GF-D8 (cell line): ENCODE measurements around the gene ACTG2.

ENCODE experiments used
- DNase-seq: peaks from one replicate; lab custom pipeline; 2025; lab: John Stamatoyannopoulos, UW

Gene ACTG2

DNA sequence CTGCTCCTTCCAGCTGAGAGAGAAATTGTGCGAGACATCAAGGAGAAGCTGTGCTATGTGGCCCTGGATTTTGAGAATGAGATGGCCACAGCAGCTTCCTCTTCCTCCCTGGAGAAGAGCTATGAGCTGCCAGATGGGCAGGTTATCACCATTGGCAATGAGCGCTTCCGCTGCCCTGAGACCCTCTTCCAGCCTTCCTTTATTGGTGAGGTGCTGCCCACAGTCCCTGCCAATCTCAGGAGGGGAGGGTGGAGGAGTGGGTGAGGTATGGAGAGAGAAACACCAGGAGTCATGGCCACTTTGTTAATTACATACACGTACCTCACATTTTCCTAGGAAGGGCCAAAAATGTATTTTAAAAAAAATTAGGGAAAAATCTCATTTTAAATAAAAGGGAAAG, 21.9 kb downstream of the ACTG2 start:
- DNase-seq: no peak

DNA sequence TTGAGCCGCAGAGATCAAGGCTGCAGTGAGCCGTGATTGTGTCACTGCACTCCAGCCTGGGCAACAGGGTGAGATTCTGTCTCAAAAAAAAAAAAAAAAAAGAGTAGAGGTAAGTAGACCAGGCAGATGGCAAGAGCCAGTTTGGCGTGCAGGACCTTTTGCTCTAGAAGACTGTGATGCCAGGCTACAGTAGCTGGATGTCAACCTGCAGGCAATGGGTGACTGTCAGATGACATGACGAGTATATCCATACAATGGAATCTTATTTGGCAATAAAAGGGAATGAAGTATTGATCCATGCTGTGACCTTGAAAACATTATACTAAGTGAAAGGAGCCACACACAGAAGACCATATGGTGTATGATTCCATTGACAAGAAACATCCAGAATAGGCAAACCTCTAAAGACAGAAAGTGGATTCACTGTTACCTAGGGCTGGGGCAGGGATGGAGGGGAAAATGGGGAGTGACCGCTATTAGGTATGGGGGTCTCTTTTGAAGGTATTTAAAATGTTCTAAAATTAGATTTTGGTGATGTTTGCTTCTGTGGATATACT, 22.7 kb downstream of the ACTG2 start:
- no peak for DNase-seq

DNA sequence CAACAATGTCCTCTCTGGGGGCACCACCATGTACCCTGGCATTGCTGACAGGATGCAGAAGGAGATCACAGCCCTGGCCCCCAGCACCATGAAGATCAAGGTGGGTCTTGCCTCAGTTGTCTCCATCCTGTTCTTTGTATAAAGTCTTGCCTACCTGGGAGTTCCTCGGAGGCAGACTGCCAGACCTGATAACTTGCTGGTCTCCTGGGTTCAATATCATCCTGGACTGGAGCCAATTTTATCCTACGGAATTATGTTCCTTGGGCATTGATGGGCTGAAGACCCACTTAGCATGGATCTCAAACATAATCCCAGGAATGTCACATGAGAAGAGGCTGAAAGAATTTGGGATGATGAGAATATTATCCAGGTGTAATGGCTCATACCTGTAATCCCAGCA, 23.9 kb downstream of the ACTG2 start:
- no peak for DNase-seq

DNA sequence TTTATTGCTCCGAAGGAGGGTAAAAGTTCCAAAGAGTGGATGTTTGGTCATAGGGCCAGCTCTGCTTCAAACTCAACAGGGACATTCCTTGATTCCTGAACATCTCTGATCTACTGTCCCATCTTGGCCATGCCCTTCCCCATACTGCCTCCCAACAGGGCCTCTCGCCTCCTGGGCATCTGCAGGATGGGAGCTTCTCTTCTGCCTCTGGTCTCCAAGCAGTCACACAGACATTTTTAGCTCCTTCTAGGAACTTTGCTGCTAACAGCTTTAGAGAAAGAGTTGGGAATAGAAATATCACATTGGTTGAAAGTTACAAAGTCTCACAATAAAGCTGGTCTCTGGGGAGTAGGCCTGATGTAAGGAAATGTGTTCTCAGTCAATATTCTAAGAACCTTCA, 24.5 kb downstream of the ACTG2 start:
- DNase-seq: no peak

GRCh38 chr2:73917696-73918207, 24.9 kb downstream of the ACTG2 start:
- DNase-seq: no peak

DNA sequence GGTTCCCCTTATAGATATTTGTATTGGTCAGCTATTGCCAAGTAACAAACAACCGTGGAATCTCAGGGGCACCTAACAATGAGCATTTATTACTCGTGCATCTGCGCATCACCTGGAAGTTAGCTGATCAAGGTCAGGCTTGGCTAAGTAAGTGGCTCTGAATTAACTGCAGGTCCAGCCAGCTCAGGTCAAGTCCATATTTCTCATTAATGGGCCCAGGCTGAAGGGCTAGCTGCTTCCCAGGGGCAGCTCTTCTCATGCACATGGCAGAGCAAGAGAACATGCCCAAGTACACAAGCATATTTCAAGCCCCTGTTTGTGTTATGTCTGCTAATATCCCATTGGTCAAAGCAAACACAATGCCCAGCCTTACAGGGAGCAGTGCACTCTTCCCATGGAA, 26.0 kb downstream of the ACTG2 start:
- no peak for DNase-seq

DNA sequence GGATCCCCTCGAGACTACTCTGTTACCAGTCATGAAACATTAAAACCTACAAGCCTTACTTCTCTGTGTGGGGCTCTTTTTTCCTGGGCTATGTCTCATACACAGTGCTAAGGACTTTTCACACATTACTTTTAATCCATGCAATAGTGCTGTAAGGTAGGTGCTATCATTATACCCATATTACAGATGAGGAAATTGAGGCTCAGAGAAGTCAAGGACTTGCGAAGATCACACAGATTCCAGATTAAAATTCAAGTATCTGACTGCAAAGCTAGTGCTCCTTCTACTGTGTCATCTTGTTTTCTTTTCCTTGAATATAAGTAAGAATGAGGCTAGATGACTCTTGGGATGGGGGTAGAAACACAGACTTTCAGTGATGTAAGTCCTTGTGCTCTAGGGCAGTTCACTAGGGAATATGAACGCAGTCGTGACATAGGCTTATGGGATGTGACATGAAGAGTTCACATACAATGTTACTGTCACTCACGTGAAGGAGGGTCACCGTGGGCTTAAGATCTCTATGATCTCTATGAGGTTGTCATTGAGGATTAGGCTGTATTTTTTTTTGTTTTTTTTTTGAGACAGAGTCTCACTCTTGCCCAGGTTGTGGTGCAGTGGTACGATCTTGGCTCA, 26.9 kb downstream of the ACTG2 start:
- DNase-seq: no peak

- no peak for DNase-seq
Measured at GRCh38 chr2:73920577-73921545, 28.1 kb downstream of the ACTG2 start.

DNA sequence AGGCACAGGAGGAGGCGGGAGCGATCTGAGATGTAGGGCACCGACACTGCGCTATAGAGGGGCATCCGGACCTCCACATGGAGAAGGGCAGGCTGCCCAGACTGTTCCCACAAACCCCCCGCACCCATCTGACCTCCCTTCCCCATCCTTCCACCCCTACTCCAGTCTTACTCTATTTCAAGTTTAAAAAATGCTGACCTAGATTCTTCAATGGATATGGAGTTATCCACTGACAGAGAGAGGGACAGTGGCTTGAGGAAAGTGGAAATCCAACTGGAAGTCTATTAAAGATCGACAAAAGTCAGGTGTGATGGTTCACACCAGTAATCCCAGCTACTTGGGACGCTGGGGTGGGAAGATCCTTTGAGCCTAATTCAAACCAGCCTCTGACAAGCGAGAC, 28.8 kb downstream of the ACTG2 start:
- no peak for DNase-seq

GRCh38 chr2:73922681-73923080, 29.9 kb downstream of the ACTG2 start:
- no peak for DNase-seq

DNA sequence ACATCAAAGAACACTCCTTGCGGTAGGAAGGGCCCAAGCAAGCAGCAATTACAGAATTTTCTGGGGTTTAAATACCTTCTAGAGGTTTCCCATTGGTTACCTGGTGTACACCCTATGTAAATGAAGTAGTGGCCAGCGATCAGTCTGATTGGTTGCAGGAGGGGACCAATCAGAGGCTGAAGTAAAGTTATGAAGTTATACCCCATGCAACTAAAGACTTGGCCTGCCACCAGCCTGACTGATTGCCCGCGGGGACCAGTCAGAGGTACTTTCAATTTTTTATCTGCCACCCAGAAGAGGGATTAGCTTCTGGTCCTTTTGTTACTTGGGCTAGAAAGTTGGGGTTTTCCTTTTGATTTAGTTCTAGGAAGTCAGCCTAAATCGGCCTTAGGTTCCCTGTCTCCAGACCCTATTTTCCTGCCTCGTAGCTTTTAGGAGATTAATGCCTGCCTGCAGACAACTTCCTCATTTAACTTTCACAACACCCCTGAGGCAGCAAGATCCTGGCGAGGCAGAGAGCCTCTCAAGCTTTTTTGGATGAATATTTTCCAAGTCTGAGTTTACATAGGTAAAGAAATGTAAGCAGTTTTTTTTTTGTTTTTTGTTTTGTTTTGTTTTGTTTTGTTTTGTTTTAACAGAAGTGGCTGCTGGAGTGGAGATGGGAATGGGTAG, 32.4 kb downstream of the ACTG2 start:
- peak; percentile 14 for DNase-seq

DNA sequence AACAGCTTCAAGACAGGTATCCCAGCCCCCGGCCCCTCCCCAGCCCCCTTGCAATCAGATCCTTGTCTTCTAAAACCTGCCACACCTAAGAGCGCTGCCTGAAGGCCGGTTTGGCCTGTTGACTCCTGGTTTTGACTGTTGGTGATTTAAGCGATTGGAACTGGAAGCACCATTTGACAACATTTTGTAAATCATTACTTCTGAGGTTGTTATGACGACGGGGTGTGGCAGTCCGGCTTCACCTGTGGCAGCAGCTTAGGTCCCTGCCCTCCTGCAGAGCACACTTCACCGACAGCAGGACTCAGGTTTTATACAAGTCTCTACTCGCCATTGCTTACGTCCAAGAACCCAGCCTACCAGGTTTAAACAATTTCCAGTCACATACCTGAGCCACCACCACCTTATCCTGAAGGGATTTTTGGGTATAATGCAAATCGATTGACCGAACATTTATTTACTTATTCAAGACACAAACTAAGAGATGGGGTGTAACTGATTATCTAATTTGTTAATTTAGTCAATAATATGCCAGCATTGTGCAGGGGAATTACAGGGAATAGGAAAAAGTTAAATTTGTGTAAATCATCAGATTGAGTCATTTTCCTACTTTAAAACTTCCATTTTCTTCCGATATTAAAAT, 33.2 kb downstream of the ACTG2 start:
- DNase-seq: no peak

- DNase-seq: peak; percentile 98
Measured at GRCh38 chr2:73926493-73927327, 33.9 kb downstream of the ACTG2 start, which contains the start of gene DGUOK. TSS of gene DGUOK (plus strand) at chr2:73926880. CDS start at chr2:73926911, 31 bp downstream.

DNA sequence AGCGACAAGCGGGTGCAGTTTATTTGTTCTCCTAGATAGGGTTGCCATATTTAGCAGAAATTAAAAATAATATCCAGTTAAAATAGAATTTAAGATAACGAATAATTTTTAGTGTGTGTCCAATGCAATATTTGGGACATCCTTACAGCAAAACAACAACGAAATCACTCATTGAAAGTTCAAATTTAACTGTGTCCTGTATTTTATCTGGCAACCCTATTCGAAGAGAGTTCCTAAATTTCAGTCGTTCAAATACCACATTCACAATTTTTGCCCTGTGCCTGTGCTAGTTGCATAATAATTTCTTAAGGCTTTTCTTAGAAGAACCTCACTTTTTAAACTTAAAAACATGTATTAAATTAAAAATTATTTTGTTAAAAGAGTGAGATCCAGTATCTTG, 34.5 kb downstream of the ACTG2 start:
- DNase-seq: no peak

DNA sequence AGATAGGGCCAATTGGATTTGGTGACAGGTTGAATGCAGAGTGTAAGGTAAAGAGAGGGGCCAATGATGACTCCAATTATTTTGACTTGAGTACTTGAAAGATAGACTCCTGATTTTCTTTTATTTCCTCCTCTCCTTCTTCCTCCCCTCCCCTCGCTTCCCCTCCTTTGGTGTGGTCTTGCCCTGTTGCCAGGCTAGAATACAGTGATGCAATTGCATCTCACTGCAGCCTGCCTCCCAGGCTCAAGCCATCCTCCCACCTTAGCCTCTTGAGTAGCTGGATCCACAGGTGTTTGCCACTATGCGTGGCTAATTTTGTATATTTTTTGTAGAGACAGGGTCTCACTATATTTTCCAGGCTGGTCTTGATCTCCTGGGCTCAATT, 36.1 kb downstream of the ACTG2 start:
- no peak for DNase-seq

DNA sequence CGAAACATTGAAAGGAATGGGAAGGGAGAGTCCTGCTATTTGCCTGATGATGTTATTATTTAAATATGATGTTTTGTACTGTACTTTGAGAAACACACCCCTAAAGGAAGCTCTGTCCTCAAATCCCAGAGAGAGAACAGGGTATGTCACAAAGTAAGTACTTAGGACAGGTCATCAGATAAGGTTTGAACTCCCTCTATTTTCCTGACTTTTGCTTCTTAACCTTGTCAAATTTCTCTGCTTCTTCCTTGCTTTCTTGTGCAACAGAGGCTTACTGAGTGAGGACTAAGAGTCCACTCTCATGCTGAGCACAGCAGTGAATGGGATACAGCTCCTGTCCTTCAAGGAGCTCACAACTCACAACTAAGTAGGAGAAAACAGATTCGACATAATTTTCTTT, 37.6 kb downstream of the ACTG2 start:
- no peak for DNase-seq

- DNase-seq: no peak
Measured at GRCh38 chr2:73931531-73932500, 39.0 kb downstream of the ACTG2 start.

DNA sequence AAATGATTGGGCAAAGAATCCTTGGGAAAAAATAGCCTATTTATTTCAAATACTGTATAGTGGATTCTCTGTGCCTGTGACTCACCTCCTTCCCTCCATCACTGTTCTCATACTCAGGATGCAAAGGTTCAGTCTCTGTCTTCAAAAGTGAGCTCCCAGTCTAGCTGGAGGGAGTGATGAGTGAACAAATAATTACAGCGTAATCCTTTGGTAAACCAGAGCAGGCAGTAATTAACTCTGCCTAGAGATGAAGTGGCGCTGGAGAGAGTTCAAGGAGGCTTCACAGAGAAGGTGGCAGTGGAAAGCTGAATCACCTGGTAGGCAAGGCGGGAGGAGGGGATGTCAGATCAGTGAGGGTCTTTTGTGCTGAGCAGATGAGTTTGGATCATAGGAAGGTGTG, 40.4 kb downstream of the ACTG2 start:
- no peak for DNase-seq

DNA sequence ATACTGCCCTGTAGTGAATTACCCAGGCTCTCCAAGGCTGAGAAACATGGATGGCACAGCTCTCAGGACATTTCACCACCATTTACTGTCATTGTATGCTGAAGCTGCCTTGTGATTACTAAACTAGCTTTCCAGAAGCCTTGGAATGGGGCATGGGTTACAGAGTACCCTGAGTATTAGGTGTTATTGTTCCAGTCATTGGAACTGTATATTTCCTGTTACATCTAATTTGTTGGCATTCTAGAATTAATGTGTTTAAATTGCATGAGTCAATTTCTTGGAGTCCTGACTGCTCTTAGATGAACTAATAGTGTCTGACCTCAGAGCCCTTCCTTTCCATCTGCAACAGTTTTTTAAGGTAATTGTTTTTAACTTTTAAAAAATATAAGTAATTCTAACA, 42.8 kb downstream of the ACTG2 start:
- no peak for DNase-seq
